NCI-H69 (cell line): Measurements from ENCODE around the gene CCBE1.
"Not testable (repeated sequence)": the region's sequence is repeated elsewhere in the genome, so short reads cannot be mapped to it uniquely, and the experiment has no call there.

ENCODE experiments used
- DNase-seq: peaks from one replicate; lab custom pipeline; 2025; lab: John Stamatoyannopoulos, UW

Gene CCBE1

GRCh38 chr18:59656373-59656887 lies 40.8 kb downstream of the CCBE1 start:
- no peak for DNase-seq

DNA sequence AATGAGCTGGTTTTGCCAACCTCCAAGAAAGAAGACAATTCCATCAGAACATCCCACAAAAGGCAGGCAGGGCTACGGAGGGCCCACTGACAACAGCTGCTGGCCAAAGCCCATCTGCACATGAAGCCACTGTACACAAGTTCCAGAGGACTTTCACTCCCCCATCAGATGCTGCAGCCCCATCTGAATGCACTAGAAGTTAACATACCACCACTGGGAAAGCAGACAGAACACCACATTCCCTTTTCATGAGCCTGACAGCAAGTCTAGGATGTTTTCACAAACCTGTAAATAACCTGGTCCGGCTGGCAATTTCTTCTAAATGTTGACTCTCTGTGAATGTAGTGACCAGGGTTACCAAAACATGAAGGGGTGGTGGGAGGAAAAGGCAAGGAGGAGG lies 41.5 kb downstream of the CCBE1 start:
- no peak for DNase-seq

DNA sequence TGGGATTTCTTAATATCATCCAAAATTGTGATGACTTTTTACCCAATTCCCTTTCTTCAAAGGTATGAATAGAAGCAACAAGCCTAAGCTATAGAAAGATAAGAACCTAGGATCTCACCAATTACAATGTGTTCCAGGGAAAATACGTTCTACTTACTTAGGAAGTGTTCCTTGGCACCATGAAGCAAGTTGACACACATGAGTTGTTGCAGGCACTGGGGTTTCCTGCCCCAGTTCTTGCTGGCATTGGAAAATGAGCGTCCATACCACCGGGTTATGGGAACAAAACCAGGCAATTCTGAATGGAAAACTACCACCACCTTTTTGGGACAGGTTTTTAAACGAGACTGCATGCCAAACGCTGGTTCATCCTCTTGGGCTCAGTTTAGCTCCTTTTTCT lies 46.2 kb downstream of the CCBE1 start:
- no peak for DNase-seq

DNA sequence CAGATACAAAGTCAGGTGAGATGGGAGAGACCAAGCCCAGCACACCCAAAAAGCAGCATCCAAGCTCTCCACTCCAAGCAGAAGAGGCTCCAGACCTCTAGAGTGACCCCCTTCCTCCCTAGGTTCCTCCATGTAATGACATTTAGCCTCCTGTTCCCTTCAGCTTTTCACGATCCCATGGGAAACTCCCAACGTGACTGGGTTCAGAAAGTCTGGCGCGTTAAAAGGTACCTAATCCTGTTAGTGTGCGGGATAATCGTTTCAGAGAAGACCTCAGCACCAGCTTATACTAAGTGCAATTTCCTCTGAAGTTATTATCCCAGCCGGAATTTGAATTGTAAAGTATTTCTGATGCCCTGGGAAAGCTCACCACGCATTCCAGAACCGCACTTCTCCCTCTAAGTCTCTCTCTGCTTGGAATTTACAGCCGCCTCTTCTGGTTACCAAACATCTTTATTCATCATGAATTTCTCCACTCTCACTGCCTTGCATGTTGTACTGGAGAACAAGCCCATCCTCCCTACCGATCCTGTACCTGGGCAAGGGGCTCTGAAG lies 46.9 kb downstream of the CCBE1 start:
- no peak for DNase-seq

- DNase-seq = no peak
Measured at GRCh38 chr18:59649591-59649990, 47.6 kb downstream of the CCBE1 start.

- DNase-seq = not testable (repeated sequence)
Measured at GRCh38 chr18:59648469-59648868, 48.8 kb downstream of the CCBE1 start.

DNA sequence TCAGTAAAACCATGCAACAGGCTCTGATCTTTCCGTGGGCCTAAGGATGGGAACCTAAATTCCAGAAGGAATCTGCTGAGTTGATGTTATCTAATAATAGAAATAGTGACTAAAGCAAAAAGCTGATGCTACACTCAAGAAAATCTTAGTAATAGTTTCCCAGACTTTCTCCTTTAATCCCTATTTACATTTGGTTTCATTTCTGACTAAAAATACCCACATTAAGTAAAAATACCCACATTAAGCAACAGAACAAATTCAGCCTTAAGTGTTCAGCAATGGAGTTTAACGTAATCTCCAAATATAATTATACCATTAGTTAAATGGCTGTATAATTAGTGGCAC lies 50.3 kb downstream of the CCBE1 start:
- peak; percentile 64 for DNase-seq

- peak; percentile 46 for DNase-seq
Measured at GRCh38 chr18:59646228-59646962, 50.8 kb downstream of the CCBE1 start.

DNA sequence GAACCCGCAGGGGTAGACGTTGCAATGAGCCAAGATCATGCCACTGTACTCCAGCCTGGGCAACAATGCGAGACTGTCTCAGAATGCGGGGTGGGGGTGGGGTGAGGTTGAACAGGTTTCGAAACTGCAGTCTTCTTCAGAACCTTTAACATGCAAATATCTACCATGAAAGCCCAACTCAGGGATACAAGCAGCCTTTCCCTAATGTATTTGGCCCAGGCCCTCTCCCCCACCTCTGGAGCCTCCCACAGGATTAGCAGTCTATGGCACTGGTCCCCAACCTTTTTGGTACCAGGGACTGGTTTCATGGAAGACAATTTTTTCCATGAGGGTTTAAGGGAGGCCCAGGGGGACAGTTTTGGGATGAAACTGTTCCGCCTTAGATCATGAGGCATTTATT lies 53.5 kb downstream of the CCBE1 start:
- DNase-seq = no peak

DNA sequence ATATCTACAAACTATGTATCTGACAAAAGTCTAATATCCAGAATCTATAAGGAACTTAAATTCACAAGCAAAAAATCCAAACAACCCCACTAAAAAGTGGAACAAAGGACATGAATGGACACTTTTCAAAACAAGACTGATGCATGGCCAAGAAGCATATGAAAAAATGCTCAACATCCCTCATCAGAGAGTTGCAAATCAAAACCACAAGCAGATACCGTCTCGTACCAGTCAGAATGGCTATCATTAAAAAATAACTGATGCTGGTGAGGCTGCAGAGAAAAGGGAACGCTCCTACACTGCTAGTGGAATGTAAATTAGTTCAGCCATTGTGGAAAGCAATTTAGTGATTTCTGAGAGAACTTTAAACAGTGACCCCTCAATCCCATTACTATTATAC lies 56.5 kb downstream of the CCBE1 start:
- DNase-seq = no peak

DNA sequence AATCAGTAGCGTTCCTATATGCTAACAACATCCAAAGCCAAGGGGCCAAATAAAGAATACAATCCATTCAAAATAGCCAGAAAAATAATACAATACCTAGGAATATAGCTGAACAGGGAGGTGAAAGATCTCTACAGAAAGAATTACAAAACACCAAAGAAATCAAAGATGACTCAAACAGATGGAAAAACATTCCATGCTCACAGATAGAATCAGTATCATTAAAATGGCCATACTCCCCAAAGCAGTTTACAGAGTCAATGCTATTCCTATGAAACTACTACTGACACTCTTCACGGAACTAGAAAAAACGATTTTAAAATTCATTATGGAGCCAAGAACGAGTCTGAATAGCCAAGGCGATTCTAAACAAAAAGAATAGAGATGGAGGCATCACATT lies 57.4 kb downstream of the CCBE1 start:
- no peak for DNase-seq

- no peak for DNase-seq
Measured at GRCh38 chr18:59639136-59639535, 58.1 kb downstream of the CCBE1 start.

- DNase-seq = peak; percentile 96
Measured at GRCh38 chr18:59633961-59634485, 63.2 kb downstream of the CCBE1 start.

- DNase-seq = no peak
Measured at GRCh38 chr18:59633317-59633716, 63.9 kb downstream of the CCBE1 start.

- peak; percentile 79 for DNase-seq
Measured at GRCh38 chr18:59631583-59632181, 65.5 kb downstream of the CCBE1 start.

DNA sequence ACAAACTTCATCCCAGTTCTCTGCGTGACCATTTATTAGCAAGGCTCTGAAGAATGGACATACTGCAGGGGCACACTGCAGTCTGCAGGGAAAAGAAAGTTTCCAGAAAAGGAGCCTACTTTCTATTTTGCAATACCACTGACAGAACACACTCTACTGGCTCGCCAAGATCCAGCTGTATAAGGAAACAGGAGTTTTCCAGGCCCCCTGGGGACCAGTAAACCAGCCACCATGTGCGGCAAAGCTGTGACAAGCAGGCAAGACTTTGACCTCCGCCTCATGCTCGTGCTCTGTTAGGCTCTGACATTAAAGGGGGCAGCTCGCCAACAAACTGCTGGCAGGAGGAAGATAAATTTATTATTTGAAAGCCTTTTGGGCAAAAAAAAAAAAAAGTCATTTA lies 67.3 kb downstream of the CCBE1 start:
- no peak for DNase-seq

- DNase-seq = peak; percentile 42
Measured at GRCh38 chr18:59628995-59629394, 68.2 kb downstream of the CCBE1 start.

DNA sequence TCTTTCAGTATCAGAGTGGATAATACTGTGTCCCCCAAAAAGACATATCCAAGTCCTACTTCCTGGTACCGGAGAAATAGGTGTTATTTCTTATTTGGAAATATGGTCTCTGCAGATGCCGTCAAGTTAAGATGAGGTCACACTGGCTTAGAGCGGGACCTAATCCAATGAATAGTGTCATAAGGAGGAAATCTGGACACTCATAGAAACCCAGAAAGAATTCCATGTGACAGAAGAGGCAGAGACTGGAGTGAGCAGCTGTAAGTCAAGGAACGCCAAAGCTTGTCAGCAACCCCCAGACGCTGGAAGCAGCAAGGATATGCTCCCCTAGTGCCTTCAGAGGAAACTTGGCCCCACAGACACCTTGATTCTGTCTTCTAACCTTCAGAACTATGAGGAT lies 69.8 kb downstream of the CCBE1 start:
- no peak for DNase-seq

DNA sequence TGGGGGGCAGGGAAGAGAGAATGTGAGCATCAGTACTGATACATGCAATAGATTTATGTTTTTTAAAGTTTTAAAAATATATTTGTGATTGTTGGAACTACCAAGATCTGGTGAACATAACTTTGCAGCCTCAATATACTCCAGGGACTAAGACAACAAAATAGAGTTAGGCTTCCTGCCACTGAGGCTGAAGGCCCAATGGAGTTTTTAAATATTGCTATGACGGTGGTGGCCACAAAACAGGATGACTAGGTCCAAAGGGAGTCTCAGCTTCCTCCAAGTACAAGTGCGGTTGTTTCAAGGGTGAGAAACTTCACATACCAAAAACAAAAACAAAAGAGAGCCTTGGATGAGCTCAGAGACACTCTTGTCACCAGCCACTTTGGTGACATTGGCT lies 72.9 kb downstream of the CCBE1 start:
- DNase-seq = no peak

DNA sequence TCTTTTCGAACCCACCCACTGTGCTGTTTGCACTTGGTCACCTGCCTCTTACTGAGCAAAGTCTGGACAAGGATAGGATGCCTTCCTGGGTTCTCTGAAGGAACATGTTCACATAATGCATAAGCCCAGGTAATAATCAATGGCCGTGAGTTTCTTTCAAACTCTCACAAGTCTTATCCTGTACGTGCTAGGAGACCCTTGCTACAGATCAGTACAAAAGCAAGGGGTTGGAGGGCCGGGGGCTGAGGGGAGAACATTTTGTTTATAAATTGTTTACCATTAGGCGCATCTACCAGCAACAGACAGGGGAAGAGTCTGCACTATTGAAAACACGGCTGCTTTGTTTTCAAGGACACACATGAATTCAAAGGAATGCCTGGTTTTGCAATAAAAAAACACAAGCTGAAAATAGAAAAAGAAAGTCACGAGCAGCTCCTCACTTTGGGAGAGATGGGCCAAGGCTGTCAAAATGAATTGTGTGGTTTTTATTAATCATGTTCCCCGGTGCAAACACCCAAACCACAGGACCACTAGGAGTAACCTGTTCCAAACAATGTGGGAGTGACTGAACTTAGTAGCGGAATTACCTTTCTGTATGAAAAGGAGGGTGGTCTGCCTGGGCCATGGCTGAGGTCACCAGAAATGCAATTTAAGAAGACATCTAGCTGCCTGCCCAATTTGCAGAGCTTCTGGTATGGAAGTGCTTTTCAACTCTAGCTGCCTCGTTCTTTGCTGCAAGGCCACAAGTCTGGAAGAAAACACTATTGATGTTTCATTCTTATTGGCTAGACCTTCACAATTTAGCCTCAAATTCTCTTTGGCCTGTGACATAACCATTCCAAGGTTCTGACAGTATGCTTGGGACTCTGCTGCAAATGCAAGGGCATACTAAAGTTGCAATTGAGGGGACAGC lies 73.5 kb downstream of the CCBE1 start:
- peak; percentile 98 for DNase-seq

GRCh38 chr18:59621027-59621426 lies 76.2 kb downstream of the CCBE1 start:
- DNase-seq = peak; percentile 82

- no peak for DNase-seq
Measured at GRCh38 chr18:59620381-59620780, 76.8 kb downstream of the CCBE1 start.
